OCI-LY3 (cell line): ENCODE data around the gene DOCK4.

Experiments used
- EZH2phosphoT487 ChIP-seq: fragments of 200-600 bp; shearing (Covaris generic); IDR thresholded peaks from 2 replicates; pipeline ENCODE4 v1.6.1; 2018; ENCODE audit warnings: antibody characterized with exemption, mixed run types, low read depth
- TF ChIP-seq, protein P1 (sequence below): fragments of 200-600, 300-600 bp; sonication (generic); IDR thresholded peaks from 2 replicates; pipeline ENCODE4 v1.5.1; 2014; ENCODE audit warnings: antibody characterized with exemption, low read length, low read depth

DNA sequence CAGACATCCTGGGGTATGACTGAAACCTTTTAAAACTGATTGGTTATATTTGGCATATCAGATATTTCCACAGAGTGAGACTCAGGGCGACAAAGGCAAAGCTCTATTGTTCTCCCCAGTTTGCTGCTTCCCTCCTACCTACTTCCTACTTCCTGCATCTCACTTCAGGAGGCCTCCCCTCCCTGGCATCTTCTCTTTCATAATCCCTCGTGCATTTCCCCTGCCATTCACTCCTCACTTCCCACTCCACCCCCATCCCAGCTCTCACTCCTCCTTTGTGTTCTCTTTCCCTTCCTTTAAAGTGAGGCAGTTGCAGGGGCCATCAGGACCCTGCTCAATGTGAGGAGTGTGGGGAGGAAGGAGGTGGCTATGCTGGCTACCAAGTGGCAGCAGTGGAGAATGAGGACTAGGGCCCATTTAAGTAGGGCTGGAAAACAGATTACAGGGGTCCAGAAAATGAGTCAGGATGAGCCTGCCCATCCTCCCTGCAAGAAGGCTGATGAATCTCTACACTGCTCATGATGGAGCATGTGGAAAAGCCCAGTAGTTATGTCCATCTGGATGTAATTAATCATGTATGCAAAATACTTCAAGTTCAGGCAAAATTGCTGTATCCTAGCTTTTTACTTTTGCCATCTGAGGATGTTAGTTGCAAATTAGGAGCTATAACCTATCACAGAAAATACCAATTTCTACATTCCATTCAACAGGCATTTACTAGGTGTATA lies 332.1 kb downstream of the DOCK4 start:
- TF ChIP-seq, protein P1, sequence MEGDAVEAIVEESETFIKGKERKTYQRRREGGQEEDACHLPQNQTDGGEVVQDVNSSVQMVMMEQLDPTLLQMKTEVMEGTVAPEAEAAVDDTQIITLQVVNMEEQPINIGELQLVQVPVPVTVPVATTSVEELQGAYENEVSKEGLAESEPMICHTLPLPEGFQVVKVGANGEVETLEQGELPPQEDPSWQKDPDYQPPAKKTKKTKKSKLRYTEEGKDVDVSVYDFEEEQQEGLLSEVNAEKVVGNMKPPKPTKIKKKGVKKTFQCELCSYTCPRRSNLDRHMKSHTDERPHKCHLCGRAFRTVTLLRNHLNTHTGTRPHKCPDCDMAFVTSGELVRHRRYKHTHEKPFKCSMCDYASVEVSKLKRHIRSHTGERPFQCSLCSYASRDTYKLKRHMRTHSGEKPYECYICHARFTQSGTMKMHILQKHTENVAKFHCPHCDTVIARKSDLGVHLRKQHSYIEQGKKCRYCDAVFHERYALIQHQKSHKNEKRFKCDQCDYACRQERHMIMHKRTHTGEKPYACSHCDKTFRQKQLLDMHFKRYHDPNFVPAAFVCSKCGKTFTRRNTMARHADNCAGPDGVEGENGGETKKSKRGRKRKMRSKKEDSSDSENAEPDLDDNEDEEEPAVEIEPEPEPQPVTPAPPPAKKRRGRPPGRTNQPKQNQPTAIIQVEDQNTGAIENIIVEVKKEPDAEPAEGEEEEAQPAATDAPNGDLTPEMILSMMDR: no peak
- TF ChIP-seq EZH2phosphoT487: no peak
